Myocyte (in vitro differentiated cells): ENCODE data around the gene PTGIR. TPM values are rescaled to one million over a fixed set of nuclear protein-coding genes. Genes with fewer than 3 reads are reported as not detected.

Experiments used
- DNase-seq: peaks from one replicate; pipeline ENCODE4 v3.0.0-alpha.2; 2012; ENCODE audit warnings: low read depth
- total RNA-seq: library from RNA; depleted of rRNA; stranded (reverse); fragments of >200 nt; gene quantifications from 2 replicates; pipeline ENCODE4 v1.2.3, GENCODE V29; 2014

PTGIR gene
- total RNA-seq, 1 donor from 2014 or later: 0.24 TPM

DNA sequence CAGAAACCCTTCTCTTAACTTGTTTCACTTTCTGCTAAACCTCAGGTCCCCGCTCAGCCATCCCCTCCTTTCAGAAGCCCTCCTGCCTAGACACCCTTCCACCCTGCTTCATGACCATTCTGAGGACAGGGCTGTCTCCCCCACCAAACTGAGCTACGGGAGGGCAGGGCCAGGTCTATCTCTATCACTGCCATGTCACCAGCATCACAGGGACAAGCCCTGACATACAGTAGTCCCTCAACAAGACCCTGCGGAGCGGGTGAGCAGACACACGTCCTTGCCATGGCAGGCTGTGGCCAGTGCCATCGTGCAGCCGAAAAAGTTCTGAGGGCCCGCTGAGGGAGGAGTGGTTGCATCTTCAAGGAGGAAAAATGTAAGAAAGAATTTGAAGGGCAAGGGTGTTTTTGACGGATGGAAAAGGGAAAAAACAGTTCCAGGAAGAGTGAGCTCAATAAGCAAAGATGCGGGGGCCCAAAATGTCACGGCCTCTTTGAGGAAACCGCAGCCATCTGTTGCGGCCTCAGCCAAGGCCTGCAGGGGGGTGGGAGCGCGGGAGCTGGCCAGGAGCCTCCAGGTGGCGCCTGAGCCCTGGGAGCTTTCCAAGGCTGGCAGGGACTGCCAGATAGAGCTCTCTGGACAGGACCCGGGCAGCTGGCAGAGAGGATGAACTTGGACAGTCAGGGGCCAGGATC lies 8.1 kb downstream of the PTGIR start:
- DNase-seq: peak; percentile 86

DNA sequence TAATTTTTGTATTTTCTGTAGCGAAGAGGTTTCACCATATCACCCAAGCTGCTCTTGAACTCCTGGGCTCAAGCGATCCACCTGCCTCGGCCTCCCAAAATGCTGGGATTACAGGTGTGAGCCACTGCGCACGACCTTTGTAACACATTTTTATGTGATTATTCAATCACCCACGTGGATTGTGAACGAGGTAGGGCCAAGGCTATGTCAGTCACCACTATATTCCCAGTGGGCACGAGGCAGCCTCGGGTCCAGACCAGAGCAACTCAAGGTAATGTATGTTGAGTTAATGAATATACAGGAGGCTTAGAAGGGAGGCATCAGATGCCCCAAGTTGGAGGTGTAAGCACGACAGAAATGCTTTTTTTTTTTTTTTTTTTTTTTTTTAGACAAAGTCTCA lies 8.9 kb downstream of the PTGIR start:
- DNase-seq: no peak

DNA sequence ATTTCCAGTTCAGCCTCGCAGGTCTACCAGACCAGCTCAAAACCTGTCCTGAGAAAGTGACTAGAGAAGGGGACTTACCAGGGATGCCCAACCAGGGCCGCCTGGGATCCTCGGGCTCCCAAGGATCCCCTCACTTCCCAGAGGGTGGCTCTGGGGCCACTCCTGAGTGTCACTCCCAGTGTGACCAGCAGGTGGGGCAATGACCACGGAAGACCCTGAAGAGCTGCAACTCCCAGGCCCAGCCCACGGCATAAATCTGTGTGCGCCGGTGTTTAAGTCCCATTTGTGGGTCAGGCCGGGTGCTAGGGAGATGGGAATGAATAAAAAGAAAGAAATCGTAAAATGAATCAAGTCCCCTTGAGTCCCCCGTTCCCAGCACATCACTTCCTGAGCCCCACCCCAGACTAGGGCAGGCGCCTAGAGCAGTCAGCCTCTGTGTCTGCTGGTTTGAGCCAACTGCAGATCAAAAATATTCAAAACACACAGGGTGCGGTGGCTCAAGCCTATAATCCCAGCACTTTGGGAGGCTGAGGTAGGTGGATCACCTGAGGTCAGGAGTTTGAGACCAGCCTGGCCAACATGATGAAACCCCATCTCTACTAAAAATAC lies 10.7 kb downstream of the PTGIR start:
- peak; percentile 83 for DNase-seq

DNA sequence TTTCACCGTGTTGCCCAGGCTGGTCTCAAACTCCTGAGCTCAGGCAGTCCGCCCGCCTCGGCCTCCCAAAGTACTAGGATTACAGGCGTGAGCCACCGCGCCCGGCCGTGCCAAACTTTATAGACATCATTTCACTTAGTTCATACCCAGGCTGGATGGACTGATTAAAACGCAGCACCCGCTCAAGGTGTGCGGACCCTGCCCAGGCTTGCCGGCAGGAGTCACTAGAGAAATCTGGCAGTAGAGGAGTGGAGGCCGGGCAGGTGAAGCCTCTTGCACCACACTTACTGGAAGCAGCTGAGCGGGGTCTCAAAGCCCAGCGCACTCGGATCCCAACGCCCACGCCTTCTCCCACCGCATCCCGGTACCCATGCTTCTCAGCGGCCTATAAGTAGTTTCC lies 11.4 kb downstream of the PTGIR start:
- no peak for DNase-seq

DNA sequence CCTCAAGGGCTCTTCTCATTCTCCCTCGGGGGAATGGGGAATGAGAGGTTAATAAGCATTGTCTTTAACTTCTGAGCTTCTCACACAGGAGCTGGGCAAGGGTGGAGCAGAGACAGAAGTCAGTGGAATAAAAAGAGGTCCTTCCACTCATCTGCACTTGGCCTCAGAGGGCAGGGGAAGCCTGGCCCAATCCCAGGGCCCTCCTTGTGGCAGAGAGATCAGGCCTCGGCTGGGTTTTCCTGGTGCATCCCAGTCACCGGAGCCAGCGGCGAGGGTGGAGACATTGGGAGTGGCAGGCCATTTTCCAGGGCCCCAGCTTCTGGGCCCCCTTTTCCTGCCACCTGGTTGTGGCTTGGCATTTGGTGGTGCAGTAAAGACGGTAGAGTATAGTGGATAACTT lies 13.1 kb downstream of the PTGIR start:
- DNase-seq: no peak

DNA sequence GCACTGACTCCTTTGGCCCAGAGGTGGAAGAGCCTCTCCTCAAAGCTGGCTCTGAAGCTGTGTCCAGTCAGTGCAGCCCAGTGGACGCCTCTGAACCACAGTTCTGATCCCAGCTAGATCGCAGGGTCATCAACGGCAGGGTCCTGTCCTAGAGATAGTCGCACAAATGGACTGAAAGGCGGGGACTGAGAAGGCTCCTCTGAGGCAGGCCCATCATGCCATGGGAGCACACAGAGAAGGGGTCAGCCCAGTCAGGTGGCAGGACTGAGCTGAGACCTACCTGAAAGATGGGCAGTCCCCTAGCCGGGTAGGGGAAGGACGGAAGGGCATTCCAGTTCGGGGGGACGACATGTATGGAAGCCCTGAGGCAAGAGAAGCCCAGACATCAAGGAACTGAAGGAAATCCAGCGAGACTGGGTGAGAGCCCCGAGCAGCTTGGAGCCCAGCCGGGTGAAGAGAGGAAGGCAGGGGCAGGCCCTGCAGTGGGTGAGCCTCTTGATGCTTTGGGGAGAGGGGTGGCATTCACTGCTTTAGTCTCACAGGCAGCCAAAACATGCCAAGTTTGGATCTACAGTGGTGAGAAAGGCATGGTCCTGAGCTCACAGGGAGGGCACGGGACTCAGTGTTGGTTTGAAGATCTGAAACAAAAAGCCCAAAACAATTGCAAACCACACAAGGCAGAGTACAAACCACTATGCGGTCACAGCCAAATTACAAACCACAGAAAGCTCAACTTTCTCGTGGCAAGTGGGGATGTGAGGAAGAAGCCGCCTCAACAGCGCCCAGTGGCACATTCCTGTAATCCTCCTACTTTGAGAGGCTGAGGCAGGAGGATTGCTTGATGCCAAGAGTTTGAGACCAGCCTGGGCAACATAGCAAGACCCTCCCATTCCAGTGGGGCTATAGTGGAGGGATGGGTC lies 13.8 kb downstream of the PTGIR start:
- peak; percentile 62 for DNase-seq

DNA sequence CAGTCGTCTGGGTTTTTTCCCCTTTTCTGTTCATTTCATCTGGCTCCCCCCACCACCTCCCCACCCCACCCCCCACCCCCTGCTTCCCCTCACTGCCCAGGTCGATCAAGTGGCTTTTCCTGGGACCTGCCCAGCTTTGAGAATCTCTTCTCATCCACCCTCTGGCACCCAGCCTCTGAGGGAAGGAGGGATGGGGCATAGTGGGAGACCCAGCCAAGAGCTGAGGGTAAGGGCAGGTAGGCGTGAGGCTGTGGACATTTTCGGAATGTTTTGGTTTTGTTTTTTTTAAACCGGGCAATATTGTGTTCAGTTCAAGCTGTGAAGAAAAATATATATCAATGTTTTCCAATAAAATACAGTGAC lies 14.5 kb downstream of the PTGIR start:
- DNase-seq: no peak

DNA sequence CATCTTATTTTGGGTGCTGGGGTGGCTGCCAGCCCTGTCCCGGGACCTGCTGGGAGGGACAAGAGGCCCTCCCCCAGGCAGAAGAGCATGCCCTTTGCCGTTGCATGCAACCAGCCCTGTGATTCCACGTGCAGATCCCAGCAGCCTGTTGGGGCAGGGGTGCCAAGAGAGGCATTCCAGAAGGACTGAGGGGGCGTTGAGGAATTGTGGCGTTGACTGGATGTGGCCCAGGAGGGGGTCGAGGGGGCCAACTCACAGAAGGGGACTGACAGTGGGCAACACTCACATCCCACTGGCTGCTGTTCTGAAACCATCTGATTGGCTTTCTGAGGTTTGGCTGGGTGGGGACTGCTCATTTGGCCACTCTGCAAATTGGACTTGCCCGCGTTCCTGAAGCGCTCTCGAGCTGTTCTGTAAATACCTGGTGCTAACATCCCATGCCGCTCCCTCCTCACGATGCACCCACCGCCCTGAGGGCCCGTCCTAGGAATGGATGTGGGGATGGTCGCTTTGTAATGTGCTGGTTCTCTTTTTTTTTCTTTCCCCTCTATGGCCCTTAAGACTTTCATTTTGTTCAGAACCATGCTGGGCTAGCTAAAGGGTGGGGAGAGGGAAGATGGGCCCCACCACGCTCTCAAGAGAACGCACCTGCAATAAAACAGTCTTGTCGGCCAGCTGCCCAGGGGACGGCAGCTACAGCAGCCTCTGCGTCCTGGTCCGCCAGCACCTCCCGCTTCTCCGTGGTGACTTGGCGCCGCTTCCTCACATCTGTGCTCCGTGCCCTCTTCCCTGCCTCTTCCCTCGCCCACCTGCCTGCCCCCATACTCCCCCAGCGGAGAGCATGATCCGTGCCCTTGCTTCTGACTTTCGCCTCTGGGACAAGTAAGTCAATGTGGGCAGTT lies 15.1 kb downstream of the PTGIR start:
- no peak for DNase-seq

DNA sequence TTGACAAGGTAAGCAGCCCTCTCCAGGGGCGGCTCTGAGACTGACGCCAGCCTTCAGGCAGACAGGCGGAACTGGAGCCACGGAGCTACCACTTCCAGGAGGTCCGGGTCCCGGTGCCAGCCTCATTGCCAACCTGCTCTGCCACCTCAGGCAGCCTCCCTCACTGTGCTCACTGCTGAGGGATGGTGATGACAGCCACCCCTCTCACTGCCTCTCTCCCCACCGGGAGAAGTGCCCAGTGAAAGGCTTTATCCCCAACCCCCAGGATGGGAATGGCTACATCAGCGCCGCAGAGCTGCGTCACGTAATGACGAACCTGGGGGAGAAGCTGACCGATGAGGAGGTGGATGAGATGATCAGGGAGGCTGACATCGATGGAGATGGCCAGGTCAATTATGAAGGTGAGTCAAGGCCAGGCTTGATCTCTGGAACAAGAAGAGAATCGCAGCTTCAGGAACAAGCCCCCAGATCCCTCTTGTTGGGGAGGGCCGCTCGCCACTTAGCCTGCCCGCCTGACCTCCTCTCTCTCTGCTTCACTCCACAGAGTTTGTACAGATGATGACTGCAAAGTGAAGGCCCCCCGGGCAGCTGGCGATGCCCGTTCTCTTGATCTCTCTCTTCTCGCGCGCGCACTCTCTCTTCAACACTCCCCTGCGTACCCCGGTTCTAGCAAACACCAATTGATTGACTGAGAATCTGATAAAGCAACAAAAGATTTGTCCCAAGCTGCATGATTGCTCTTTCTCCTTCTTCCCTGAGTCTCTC lies 16.1 kb downstream of the PTGIR start:
- DNase-seq: no peak

DNA sequence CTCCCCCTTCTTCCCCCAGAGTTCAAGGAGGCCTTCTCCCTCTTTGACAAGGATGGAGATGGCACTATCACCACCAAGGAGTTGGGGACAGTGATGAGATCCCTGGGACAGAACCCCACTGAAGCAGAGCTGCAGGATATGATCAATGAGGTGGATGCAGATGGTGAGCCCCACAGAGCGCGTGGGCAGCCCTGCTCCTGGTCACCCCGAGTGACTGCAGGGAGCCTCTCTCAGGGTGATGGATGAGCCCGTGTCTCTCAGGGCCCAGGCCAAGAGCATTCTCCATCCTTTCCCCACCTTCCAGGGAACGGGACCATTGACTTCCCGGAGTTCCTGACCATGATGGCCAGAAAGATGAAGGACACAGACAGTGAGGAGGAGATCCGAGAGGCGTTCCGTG lies 16.7 kb downstream of the PTGIR start:
- no peak for DNase-seq

DNA sequence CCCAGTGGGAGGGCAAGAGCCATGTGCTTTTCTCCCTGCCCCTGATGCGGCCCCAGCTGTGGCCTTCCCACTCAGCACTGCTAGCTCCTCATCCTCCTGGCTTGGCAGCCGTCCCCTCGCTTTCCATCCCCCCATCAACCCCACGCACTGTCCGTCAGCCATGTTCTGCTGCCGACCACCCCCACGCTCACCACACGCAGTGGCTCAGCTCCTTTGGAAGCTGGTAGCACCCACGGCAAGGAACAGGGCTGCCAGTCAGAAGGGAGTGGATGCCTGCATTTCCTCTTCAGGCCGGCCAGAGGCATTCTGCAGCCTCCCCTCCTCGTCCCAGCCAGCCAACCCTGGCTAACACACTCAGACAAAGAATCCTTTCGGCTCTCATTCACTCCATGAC lies 17.4 kb downstream of the PTGIR start:
- no peak for DNase-seq

DNA sequence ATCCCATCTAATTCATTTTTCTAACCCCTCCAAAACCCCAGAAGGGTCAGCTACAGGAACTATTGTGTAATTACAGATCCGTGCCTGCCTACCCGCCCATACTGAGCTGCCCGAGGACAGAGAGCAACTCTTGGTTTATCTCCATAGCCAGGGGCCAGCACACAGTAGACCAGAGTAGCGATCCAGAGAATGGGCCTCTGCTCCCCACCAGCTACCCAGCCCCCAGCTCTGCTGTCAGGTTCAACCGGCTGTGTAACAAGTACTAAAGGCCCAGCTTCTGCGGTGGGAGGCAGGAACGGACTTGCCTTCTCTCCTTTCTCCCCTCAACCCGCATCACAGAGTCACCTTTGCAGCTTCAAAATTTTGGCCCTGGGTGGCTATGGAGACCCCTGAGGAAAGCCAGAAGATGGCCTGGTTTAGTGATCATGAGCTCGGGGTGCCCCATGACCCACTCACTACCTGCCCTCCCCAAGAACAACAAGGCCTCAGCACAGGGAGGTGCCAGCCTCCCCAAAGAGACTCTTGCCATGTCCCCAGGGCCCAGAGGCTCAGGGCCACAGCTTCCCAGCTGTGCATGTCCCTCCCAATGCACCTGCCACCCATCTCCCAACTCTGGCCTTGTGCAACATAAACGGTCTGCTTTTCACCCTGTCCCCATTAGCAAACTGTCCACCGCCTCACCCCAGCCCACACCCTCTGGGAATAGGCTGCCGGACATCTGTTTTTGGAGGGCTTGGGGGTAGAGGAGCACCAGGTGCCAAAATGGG lies 18.0 kb downstream of the PTGIR start:
- no peak for DNase-seq

DNA sequence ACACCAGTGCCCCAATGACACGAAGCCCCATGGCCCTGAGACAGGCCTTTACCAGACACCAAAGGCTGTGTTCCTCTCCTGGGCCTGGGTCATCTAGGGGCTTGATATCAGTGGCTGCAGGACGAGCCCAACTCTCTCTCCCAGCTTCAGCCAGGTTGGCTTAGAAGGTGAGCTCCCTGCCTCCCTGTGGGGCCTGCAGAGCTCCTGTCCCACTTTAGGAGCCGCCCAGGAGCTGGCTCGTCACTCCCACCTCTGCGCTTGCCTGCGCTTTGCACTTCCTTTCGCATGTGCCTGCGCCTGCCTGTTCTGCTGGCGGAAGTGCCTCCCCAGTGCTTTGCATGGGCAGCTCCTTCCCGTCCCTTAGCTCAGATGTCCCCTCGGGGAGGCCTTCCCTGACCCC lies 18.9 kb downstream of the PTGIR start:
- no peak for DNase-seq

DNA sequence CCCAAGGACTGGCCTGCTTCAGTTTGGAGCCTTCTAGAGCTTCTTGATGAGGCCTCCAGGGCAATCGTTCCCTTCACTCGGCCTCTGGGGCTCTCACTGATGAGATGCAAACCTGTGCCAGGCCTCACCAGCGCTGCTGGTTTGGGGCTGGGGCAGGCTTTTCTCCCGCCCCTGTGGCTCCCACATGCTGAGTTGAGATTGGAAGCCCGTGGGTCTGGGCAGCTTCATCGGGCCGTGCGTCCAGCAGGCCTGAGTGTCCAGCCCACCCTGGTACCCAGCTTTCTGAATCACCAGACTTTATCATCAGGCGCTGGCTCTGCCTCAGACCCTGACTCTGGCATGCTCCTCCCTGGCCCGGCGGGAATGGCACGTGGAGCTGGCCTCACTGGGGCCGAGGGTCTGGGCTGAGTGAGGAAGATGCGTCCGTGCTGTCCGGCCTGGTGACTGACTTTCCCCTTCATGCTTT lies 19.5 kb downstream of the PTGIR start:
- DNase-seq: no peak

DNA sequence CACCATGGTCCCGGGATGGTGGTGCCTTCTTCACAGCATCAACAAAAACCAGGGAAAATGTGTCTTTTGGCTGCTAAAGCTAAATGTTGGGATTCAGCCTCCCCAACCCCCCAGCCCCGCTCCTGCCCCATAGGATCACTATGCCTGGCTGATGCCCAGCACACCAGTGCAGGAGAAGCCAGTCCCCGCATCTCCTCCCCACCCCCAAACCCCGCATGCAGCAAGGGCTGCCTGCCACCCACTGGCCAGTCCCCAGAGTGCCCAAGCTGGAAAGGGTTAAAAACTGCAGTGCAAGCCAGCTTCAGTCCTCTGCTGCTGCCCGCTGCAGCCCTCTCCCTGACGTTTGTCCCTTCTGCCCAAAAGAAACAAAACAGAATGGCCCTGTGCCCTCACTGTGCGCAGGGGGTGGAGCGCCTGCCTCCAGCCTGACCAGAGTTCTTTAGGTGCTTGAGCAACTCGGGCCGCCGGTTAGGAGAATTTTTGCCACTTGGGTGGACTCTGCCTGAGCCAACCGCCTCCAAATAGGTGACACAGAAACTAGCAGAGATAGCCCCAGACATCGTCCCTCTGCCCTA lies 20.0 kb downstream of the PTGIR start:
- DNase-seq: no peak

DNA sequence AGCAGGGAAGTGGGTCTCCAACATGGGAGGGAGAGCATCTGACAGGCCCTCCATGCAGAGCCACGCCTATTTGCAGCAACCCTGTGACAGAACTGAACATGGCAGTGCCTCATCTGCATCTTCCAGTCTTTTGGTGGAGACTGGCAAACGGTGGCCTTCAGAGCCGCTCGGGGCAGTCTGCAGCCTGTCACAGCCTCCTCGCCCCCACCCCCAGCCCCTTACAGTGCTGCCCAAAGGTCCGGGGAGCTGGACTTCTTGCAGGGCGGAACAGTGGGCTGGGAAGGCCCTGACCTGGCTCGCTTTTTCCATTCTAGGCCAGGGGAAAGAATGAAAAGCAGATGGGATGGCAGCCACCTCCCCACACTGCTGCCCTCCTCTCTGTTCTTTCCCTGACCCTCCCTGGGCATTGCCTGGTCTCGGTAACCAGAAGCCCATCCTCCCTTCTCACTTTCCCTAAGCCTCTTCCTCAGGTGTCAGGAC lies 21.1 kb downstream of the PTGIR start:
- no peak for DNase-seq

DNA sequence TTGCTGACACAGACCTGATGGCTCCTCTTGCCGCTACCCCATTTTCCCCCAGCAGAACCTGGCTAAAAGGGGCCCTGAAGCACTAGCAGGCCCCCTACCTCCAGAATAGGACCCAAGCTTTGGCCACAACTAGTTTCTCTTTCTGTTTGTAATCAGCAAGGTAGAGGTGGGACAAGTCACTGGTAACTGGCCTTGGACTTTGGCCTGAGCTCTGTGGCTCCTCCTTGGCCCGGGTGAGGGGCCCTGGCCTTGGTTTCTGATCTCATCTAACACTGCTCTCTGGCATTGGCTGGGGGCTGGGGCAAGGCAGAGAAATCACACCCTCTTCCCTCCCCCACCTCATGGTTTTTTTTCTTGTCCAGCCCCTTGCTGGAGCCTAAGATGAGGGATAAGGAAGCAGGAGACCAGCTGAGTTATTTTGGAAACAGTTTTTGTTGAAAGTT lies 21.7 kb downstream of the PTGIR start:
- no peak for DNase-seq

DNA sequence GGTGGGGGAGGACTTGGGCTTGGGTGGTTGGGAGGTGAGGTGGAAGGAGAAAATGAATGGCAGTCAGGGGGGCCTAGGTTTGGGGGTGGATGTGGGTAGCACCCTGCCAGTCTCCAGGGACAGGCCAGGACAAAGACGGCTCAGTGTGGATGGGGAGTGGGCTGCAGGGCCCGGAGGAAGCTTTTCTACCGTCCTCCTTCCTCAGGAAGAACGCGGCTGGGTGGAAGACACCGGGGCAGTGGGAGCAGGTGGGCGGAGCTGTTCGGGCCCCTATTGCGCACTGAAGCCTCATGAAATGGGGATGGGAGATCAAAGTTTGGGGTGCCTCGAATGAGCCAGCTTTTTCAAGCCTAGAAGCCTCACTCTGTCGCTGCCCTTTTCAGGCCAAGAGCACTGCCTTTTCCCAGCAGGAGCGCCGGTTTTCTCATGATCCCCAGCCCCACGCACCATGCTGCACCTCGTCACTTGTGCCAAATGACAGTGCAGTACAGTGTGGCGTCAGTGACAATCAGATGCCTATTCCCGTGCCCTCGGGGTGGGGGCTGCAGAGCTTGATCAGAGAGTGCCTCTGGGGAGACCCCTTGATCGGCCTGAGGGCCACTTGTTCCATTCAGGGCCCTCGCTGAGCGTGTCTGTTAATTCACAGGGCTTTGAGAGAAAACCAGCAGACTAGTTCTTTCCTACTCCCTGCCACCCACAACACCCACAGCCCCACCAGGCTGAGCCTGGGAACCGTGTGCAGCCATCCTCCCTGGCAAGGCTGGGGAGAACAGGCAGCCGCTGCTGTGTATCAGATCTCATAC lies 22.3 kb downstream of the PTGIR start:
- no peak for DNase-seq
